ENCODE results near the gene KRT12.

DNA sequence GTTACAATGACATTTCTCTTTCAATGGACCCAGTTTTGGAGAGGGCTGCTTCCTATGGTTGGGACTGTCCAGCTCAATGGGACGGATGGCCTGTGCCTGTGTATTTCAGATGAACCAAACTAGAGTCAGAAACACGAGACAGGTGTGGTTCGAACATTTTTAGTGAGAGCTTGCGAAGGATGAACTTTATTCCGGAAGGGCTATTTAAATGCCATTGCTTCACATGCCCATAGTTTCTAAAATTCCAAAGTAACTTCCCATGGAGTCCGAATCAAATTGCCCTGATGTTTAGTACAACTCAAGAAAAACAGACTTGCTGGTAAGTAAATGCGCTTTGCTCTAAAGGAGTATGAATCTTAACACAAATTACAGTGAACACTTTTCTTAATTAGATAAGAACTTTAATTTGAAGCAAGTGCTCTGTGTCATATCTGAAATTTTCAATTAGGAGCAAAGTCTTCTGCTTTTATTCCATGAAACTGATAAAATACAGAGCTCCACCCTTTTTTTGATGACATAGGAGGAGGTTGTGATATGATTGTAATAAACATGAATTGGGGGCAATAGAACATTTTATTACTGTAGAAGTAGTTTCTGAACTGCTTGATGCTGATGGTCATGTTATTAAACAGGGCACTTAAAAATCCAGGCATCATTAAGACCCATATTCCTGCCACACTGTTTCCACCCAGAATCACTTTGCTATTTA is 16.8 kb upstream of the KRT12 start:
- TF ChIP-seq, protein P1, sequence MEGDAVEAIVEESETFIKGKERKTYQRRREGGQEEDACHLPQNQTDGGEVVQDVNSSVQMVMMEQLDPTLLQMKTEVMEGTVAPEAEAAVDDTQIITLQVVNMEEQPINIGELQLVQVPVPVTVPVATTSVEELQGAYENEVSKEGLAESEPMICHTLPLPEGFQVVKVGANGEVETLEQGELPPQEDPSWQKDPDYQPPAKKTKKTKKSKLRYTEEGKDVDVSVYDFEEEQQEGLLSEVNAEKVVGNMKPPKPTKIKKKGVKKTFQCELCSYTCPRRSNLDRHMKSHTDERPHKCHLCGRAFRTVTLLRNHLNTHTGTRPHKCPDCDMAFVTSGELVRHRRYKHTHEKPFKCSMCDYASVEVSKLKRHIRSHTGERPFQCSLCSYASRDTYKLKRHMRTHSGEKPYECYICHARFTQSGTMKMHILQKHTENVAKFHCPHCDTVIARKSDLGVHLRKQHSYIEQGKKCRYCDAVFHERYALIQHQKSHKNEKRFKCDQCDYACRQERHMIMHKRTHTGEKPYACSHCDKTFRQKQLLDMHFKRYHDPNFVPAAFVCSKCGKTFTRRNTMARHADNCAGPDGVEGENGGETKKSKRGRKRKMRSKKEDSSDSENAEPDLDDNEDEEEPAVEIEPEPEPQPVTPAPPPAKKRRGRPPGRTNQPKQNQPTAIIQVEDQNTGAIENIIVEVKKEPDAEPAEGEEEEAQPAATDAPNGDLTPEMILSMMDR (IDR thresholded peaks at IDR 0.05), result no peak
- no peak for TF ChIP-seq POLR2A (IDR thresholded peaks at IDR 0.05)

All from right lobe of liver (tissue), 4 donors.